GM19035 (cell line): Measurements from ENCODE around the gene GPR139.

Experiments
- ATAC-seq: cut with Tn5 transposase; IDR thresholded peaks from one replicate; pipeline ENCODE4 v1.9.1; 2021; ENCODE audit not compliant: unreplicated experiment

The GPR139 gene

DNA sequence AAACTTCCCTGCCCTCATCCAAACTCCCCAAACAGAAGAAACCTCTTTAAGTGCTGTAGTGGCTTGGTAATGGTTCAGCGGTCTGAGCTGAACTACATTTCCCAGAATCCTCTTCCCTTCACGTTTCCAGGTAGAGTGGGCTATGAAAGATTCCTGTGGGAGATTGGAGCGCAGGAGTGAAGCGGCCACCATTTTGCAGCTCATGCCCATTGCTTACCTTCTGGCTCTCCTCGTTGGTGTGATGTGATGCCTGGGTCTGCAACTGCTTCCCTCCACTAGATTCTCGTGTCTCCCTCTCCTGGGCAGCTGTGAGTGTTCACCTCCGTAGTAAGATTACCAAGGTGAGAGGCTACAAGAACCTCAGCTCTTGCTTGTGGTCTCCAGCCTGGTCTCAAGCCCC, 82.1 kb downstream of the GPR139 start:
- ATAC-seq, result no peak

DNA sequence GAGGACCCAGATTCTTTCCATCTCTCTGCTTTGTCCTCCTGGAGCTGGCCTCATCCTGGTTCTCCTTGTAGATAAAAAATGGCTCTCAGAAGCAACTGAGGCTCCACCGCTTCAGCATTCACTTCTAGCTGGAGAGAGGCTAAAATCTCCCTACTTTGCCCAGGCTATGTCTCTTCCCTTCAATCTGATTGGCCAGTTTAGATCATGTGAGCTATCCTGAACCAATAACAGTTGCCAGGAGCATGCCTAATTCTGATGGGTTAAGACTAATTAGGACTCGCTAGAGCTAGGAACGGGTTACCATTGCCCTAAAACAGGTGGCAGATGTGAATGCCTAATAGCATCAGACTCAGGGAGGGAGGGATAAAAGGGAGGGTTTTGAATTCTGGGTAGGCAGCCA, 89.6 kb downstream of the GPR139 start:
- no peak for ATAC-seq
